Colonic mucosa (tissue), 4 donors: Measurements from ENCODE around the gene ASIC3. TPM values are rescaled to one million over a fixed set of nuclear protein-coding genes. Genes with fewer than 3 reads are reported as not detected.
A peak's percentile ranks its signal among the peaks of the same experiment; 100 is the strongest.

Source experiments
- DNase-seq: peaks from one replicate; pipeline ENCODE4 v3.0.0-alpha.2; 2020
- H3K27ac ChIP-seq: fragments of 200-600 bp; one replicate; pipeline ENCODE4 v1.8.0; 2021
- H3K27me3 ChIP-seq: fragments of 200-600 bp; one replicate; pipeline ENCODE4 v1.8.0; 2021
- H3K36me3 ChIP-seq: fragments of 200-600 bp; one replicate; pipeline ENCODE4 v1.8.0; 2021
- H3K4me1 ChIP-seq: fragments of 200-600 bp; one replicate; pipeline ENCODE4 v1.8.0; 2021; ENCODE audit warnings: mild to moderate bottlenecking
- H3K4me3 ChIP-seq: fragments of 200-600 bp; one replicate; pipeline ENCODE4 v1.8.0; 2021
- H3K9ac ChIP-seq, 2 donors: one replicate each; pipeline ENCODE4 v1.7.0; 2013; ENCODE audit warnings: control low read depth in 2 of 2, low read depth in 2 of 2, low read length in 2 of 2
- H3K9me3 ChIP-seq: fragments of 200-600 bp; one replicate; pipeline ENCODE4 v1.8.0; 2021
- intact Hi-C: fragments of 100-400 bp; cut with DNase I; formaldehyde crosslinking; loops from one replicate; pipeline ENCODE4 v1.14.1; 2022
- total RNA-seq, 2 donors: library from RNA; stranded (reverse); fragmentation: NEBNext Ultra II Directional in 1 of 2; extraction: Animal tissue kit (Norgen Biotek cat#: 25700) in 1 of 2; gene quantifications; one replicate each; pipeline ENCODE4 v1.2.1, GENCODE V29; 2021
- TF ChIP-seq, protein P1 (sequence below): fragments of 200-600 bp; IDR thresholded peaks from one replicate; pipeline ENCODE4 v1.8.0; 2022; ENCODE audit warnings: antibody characterized with exemption, mild to moderate bottlenecking
- donor health status: healthy.
- donor health status: DM: no; HTN: no; CAD: no.
- donor health status: DM: no; HTN: no; CAD: no.

Gene ASIC3
- total RNA-seq, 2 donors from 2014 or later: 1.0 to 2.2 TPM

DNA sequence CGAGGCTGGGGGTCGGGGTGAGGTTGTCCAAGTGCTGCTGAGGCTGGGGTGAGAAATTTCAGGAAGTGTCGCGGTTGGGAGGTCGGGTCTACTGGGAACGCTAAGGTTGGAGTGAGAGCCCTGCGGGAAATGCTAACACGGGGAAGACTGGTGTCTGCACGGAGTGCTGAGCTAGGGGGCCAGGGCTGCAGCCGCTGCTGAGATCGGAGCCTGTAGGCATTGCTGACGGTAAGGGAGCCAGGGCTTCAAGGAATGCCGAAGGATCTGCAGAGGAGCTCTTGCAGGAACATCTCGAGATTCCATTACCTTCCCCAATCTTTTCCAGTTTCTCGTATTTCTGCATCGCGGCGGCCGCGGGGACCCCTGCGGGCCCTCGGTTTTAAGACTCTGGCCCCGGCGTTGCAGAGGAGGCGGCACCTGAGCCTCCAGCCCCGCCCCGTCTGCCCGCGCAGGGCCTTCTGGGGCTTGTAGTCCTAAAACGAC lies 9.2 kb downstream of the ASIC3 start, which contains the start of gene CDK5:
CDK5 (minus strand) TSS at position 392 of the 483 bp plus-strand sequence; CDS start at position 343, 49 bp downstream.
- H3K27me3 ChIP-seq: no peaks in the 10 kb centered on the region
- TF ChIP-seq, protein P1, sequence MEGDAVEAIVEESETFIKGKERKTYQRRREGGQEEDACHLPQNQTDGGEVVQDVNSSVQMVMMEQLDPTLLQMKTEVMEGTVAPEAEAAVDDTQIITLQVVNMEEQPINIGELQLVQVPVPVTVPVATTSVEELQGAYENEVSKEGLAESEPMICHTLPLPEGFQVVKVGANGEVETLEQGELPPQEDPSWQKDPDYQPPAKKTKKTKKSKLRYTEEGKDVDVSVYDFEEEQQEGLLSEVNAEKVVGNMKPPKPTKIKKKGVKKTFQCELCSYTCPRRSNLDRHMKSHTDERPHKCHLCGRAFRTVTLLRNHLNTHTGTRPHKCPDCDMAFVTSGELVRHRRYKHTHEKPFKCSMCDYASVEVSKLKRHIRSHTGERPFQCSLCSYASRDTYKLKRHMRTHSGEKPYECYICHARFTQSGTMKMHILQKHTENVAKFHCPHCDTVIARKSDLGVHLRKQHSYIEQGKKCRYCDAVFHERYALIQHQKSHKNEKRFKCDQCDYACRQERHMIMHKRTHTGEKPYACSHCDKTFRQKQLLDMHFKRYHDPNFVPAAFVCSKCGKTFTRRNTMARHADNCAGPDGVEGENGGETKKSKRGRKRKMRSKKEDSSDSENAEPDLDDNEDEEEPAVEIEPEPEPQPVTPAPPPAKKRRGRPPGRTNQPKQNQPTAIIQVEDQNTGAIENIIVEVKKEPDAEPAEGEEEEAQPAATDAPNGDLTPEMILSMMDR: no peak
- peak within 1 kb of the TSS; percentile 96 for H3K27ac ChIP-seq
- H3K9me3 ChIP-seq: no peaks in the 10 kb centered on the region
- peak within 1 kb of the TSS; percentile 76 to 98 for H3K9ac ChIP-seq
- peaks cover 24% of the 10 kb centered on the region for H3K4me1 ChIP-seq
- H3K4me3 ChIP-seq: peak within 1 kb of the TSS; percentile 46
- intact Hi-C loops: no loop called here
- no peak for DNase-seq
- H3K36me3 ChIP-seq: no peaks in the 10 kb centered on the region

DNA sequence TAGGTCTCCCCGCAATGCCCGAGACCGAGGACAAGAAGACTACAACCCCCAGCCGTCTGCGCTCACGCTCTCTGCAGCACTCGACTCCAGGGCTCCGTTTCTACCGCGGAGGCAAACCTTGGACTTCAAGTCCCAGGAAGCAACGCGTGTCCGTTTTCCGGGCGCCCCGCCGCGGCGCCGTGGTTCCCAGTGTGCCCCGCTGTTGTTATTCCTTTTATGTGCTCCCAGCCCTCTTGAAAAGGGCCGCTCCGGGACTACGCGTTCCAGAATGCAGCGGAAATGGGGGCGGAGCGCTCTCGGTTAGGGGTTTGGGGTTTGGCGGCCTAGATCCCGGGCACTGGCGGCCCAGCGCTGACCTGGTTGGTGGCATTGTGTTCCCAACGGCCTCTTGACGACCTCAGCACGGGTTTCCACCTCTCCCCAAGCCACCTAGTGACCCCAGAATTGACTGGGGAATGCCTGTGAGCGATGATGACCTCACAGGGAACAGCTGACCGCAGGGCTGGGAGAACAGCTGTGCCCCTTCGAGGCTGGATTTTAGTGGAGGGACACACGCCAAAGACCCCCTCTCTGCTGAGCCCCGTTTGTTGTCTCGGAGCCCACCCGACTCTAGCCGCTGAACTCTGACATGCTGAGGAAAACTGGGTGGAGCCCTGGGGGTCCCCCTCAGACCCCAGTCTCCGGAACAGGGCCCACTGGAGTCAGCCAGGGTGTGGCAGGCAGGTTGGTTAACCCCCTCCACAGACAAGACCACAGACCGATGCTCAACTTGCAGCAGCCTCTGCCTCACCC lies 9.9 kb downstream of the ASIC3 start:
- TF ChIP-seq, protein P1: no peak
- DNase-seq: peak; percentile 99
- Histone ChIP-seq H3K27me3 (no peaks in the 10 kb centered on the region), H3K4me1 (peaks cover 24% of the 10 kb centered on the region), H3K9ac (peak overlapping the region; percentile 76 to 98), H3K4me3 (peak overlapping the region; percentile 46), H3K9me3 (no peaks in the 10 kb centered on the region), H3K27ac (peak overlapping the region; percentile 96), H3K36me3 (no peaks in the 10 kb centered on the region)
- intact Hi-C loops: no loop called here

DNA sequence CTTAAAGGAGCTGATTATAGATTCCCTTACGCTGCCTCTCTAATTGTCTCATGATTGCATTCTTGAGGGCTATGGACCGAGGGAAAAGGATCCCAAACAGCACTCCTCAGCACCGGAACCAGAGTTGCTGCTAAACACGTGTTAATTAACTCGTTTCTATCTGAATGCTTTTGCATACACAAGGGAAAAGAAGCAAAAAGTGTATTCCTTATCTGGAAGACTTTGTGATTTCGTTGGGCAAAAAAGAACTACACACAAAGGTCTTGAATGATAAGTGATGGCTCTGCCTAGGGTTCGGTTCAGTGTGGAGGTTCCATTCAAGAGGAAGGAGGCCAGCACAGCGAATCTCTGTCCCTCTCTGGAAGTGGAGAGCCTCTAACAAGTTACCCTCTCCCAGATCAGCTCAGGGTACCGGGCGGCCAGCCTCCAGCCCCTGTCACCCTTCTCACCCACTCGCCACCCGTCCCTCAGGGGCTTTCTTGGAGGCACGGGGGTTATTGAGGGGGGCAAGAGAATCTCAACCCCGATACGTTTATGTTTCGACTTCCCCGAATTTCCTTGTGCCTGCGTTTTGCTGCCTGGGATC lies 10.5 kb downstream of the ASIC3 start:
- TF ChIP-seq, protein P1: no peak
- peak overlapping the region; percentile 46 for H3K4me3 ChIP-seq
- intact Hi-C loops: no loop called here
- peaks cover 24% of the 10 kb centered on the region for H3K4me1 ChIP-seq
- peak overlapping the region; percentile 84 to 98 for H3K9ac ChIP-seq
- H3K36me3 ChIP-seq: no peaks in the 10 kb centered on the region
- DNase-seq: peak; percentile 44
- H3K9me3 ChIP-seq: no peaks in the 10 kb centered on the region
- no peaks in the 10 kb centered on the region for H3K27me3 ChIP-seq
- H3K27ac ChIP-seq: peak overlapping the region; percentile 96

DNA sequence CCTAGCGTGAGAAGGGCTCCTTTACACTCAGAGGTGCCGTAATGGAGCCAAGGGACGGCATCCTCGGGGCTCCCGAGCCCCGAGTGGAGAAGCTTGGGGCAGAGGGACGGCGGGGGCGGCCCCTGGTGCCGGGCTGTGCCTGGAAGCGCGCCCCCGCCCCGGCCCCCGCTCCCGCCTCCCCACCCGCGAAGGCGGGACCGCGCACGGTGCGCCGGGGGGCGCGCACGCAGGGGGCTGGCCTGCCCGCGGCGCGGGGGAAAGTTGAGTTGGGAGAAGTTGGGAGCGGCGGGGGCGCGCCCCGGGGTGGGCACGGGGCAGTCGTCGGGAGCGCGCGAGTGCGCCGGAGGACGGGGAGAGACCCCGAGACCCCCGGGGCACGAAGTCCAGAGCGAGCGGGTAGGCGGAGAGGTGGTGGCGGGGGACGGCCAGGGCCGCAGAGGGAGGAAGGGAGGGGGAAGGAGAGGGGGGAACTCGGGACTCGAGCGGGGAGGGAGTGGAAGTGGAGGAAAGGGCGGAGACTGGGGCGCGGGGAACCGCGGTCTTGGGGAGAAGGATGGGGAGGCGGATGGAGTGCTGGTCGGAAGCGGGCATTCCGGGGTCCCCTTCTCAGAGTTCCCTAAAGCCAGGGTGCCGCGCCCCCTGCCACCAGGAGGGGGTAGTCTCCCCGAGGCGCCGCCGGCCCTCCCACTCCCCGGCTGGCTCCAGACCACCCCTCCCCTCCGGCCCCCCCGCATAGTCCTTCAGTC lies 11.2 kb downstream of the ASIC3 start, which contains the start of gene SLC4A2:
SLC4A2 (plus strand) TSS at position 223 of the 746 bp plus-strand sequence. CDS start 2,399 bp downstream, outside the sequence.
- intact Hi-C loops: no loop called here
- Histone ChIP-seq H3K27me3 (no peaks in the 10 kb centered on the region), H3K4me3 (peak within 1 kb of the TSS; percentile 46), H3K9me3 (no peaks in the 10 kb centered on the region), H3K4me1 (peaks cover 24% of the 10 kb centered on the region), H3K27ac (peak within 1 kb of the TSS; percentile 96), H3K9ac (peak within 1 kb of the TSS; percentile 84 to 98), H3K36me3 (no peaks in the 10 kb centered on the region)
- DNase-seq: peak; percentile 83
- TF ChIP-seq, protein P1: peak; percentile 33

DNA sequence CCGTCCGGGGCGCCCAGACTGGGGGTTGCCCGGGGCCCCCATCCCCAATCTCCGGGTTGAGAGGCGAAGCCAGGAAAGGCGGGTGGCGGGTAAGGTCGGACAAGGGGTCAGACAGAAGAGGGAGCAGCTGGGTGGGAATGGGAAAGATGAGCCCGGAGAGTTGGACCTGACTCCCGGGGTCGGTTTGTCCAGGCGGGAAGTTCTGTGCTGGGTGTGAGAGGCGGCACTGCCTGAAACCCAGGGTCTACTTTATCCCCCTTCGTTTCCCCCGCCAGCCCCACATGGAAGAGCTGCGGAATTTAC lies 11.7 kb downstream of the ASIC3 start:
- Histone ChIP-seq H3K27ac (peak overlapping the region; percentile 96), H3K4me3 (peak overlapping the region; percentile 46), H3K4me1 (peaks cover 24% of the 10 kb centered on the region), H3K9me3 (no peaks in the 10 kb centered on the region), H3K36me3 (no peaks in the 10 kb centered on the region), H3K9ac (peak overlapping the region; percentile 84 to 98), H3K27me3 (no peaks in the 10 kb centered on the region)
- TF ChIP-seq, protein P1: no peak
- no peak for DNase-seq
- intact Hi-C loops: no loop called here
